SKM-1 treated with dmso at 0.1 percent for 144 hours (cell line): ENCODE data around the gene PROZ.

Experiments
- DNase-seq: peaks from one replicate; lab custom pipeline; 2025; ENCODE audit not compliant: unreplicated experiment; lab: John Stamatoyannopoulos, UW

Gene PROZ

DNA sequence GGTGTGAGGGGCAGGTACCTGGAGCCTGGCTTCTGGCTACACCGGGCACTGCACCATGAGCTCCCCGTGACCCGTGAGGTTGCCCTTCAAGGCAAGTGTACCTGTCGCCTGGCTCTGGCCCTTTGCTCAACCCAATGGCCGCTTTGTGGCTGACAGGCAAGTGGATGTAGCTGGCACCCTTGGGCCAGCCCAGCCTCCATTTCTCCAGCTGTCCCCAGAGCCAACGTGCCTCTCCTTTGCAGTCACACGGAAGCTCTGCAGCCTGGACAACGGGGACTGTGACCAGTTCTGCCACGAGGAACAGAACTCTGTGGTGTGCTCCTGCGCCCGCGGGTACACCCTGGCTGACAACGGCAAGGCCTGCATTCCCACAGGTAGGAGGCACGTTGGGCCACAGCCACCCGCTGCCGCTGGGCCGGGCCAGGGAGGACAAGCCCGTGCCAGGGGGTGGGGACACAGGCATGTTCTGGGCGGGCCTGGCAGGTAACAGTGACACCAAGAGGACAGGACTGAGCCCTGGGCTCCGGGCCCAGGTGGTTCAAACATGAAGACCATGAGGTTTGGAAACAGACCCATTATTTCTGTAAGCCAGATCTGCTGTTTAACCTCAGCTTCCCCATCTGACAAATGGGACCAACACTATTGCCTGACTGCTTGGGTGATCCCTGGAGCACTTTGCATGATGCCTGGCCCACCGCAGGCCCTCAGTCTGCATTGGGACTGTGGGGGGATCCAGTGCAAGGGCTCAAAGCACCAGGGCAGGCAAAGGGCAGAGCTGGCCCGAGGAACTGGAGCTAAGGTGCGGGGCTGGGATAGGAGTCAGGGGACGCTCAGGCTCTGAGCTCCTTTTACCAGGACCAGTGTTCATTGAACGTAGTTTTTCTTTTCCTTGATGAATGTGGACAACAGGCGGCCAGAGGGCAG is 17.5 kb upstream of the PROZ start:
- DNase-seq = no peak

DNA sequence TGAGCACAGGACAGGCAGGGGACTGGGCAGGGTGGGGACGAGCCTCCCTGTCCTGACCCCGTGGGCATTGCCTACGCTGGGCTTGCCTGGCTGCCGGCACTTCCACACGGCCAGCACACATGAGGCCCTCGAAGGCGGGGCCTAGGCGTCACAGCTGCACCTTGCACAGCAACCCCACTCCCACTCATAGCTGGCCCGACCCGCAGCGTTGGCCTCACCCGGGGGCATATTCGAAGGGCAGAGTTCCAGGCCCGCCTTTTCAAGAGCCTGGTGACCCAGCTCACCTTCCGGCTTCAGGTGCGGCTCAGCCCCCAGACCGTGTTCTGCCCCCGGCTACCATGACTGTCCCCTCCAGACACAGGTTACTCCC is 16.9 kb upstream of the PROZ start:
- DNase-seq = no peak

DNA sequence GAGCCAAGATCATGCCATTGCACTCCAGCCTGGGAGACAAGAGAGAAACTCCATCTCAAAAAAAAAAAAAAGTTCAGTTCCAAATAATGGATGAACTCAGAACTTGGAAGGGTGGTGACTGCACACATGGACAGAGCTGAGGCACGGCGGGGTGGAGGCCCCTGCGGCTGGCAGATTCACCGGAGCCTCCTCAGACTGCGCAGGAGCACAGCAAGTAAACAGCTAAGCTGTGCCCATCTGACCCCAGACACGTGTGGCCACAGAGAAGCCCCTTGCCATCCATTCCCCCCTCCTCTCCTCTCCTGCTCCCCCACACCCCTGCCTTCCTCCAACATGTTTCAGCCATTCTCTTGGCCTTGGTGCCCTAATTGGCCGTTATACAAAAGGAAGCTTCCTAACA is 15.6 kb upstream of the PROZ start:
- DNase-seq = no peak

DNA sequence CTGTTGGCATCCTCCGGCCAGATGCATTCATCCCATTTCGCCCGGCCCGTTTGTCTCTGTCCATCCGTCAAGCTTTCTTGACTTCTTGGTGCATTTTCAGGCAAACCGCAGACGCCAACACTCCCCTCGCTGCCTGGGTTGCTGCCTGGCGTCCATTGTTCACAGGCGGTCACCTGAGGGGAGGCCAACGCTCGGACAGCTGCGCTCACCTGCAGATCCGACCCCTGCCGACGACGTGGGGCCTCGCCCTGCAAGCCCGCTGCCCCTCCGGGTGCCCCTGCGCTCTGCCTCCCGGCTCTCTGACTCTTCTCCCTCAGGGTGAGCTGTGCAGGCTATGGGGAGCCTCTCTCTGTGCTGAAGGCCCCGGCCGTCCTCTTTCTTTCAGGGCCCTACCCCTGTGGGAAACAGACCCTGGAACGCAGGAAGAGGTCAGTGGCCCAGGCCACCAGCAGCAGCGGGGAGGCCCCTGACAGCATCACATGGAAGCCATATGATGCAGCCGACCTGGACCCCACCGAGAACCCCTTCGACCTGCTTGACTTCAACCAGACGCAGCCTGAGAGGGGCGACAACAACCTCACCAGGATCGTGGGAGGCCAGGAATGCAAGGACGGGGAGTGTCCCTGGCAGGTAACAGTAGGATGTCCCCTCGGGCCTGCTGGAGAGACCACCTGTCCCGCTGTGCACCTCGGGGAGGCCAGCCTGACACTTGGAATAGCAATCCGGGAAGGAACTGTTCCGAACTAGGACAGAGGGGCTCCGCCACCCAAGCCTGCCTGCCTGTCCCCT is 14.8 kb upstream of the PROZ start:
- DNase-seq = no peak

DNA sequence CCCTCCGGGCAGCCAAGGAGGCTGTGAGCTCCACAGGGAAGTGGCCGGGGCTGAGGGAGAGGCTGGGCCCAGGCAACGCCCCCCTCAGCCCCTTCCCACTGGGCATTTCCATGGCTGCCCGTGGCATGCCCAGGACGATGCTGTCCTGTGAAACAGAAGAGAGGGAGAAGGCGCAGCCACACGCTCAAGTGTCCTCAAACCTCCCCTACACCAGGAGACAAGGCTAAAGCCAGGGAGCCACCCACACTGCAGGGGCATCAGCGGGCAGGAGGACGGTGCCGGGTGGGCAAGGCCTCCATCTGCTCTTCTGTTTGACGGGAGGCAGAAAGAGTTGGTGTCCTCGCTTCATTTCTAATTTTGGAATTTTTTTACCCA is 14.2 kb upstream of the PROZ start:
- no peak for DNase-seq

DNA sequence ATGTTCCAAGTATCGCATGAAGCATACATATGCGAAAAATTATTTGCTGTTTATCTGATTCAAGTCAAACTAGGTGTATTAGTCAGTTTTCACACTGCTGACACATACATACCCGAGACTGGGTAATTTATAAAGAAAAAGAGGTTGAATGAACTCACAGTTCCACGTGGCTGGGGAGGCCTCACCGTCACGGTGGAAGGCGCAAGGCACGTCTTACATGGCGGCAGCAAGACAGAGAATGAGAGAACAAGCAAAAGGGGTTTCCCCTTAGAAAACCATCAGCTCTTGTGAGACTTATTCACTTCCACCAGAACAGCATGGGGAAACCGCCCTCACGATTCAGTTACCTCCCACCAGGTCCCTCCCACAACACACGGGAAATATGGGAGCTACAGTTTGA is 13.0 kb upstream of the PROZ start:
- no peak for DNase-seq

DNA sequence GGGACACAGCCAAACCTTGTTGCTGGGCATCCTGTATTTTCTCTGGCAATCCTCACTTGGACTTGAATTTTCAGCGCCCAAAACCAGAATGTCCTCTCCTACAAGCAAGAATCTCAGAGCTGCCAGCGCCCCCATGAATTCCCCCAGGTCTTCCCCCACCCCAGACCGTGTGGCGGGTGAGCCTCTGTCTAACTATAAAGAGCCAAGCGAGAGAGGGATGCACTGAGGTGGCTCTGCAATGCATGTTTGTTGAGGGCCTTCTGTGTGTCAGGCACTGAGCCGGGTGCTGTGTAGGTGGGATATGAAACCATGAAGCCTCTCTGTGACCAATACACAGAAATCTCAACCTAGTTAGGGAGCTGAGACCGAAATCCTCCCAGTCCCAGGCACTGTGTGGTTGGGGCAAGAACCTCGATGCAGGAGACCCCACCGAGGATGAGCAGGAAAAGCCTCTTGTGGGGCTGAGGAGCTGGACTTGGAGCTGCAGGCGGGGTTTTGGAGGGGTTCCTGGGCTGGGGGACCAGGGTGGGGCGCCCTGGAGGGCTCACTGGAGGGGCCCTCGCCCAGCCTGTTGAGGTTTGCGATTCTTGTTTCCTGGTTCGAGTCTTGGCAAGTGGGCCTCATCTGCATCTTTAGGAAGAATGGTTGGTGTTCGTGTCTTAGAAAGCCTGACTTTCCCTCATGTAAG is 12.4 kb upstream of the PROZ start:
- DNase-seq = no peak

DNA sequence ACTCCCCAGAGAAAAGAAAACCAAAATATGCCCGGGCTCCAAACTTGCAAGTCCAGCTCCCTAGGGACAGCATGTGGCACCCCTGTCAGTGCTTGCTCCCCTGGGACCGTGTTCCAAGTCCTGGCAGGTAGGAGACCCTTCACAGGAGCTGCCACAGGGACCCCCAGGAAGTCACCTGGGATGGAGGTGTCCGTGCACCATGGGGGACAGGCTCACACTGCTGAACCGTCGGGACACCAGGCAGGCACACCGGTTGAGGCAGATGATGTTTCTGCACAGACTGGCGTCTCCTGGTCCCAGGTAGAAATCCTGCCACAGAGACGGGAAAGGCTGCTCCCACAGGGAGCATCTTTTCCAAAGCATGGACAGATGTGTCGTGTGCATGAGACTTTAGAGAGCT is 11.7 kb upstream of the PROZ start:
- DNase-seq = no peak

DNA sequence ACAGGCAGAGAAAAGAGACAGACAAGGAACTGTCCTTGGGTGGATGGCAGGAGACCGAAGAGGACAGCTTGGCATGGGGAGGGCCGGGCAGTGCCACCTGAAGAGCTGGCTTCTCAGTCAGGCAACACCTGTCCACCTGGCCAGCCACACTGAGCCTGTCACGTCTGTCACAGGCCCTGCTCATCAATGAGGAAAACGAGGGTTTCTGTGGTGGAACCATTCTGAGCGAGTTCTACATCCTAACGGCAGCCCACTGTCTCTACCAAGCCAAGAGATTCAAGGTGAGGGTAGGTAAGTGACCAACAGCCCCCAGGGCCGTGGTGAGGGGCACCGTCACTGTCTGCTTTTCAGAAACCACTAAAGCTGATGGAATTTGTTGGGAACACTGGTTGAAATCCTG is 11.2 kb upstream of the PROZ start:
- DNase-seq = no peak

DNA sequence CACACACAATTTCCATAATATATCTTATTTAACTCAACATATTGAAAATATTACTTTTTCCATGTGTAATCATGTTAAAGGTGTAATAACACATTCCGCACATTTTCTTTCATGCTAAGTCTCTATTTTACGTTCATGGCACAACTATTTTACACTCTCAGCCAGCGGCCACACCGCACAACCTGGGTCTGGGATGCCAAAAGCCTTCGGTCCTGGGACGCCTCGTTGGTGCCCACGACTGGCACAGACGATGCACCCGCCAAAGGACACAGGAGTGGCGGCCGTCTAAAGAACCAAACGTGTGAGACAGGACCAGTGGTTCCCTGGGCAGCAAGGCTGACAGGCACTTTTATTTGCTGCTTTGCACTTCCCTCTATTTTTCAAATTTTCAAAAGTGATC is 10.0 kb upstream of the PROZ start:
- no peak for DNase-seq

DNA sequence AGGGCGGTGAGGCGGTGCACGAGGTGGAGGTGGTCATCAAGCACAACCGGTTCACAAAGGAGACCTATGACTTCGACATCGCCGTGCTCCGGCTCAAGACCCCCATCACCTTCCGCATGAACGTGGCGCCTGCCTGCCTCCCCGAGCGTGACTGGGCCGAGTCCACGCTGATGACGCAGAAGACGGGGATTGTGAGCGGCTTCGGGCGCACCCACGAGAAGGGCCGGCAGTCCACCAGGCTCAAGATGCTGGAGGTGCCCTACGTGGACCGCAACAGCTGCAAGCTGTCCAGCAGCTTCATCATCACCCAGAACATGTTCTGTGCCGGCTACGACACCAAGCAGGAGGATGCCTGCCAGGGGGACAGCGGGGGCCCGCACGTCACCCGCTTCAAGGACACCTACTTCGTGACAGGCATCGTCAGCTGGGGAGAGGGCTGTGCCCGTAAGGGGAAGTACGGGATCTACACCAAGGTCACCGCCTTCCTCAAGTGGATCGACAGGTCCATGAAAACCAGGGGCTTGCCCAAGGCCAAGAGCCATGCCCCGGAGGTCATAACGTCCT is 9.4 kb upstream of the PROZ start:
- no peak for DNase-seq

DNA sequence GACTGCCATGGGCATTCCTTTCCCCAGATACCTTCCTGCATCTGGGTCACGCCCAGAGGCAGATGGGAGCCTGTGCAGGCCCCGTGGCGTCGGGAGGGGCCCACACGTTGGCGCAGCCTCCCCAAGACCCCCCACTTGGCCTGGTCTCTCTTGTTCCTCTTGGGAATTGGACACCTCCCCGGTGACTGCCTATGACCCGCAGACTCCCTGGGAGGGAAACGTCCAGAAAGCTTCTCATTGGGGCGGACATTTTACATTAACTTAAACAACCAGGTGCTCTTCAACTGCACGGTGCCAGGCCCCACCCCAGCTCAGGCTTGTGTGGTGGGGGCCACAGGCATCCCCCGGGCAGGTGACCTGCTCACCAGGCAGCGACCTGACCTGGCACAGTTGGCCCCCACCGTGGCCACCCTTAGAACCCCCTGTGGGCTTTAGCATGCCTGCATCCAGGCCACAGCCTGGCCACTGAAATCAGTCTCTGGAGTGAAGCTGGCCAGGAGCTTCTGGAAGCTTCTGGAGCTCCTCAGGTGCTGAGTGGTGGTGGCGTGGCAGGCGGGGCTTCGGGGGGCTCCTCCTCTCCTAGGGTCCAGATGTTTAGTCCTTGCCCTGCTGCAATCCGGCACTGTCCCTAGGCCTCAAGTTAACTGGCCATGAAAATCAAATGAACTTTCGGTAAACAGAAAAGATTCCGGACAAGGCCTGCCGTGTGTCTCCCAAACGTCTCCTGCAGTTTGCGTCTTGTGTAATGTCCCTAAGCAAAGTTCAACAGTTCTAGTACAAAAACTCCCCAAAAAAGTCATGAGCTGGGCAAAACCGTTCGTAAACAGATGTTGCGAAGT is 8.5 kb upstream of the PROZ start:
- no peak for DNase-seq

DNA sequence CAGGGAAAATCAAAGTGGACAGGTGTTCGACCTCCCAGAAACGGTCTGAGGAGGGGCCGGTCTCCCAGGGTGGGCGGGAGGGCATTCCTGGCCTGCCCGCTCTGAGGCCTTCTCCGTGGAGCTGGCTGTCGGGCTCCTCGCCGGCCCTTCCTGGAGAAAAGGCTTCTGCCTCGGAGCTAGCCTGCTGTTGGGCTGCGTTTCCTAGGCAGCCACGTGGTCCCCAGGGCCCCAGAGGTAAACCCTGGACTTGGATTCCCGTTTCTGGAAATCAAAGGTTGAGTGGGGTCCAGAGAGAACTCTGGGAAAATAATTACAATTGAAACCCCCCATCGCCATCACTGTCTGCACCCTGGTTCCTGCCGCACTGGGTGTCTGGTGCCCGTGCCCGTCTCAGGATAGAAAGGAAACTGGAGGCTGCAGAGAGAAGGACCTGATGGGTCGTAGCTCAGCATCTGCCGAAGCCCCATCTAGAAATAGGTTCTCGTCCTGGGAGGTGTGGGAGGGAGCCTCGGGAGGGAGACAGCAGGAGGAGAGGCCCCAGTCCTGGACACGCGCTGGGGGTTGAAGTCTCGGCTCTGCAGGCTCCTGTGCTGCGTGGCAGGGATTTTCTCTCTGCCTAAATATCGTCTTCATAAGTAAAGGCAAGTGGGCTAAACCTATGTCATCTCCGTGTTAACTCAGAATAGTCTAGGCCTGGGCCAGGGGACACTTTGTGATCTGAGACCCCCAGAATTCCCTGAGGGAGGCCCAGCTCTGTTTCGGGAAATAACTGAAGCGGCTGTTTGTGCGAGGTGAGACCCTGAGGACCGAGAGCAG is 7.7 kb upstream of the PROZ start:
- DNase-seq = no peak

DNA sequence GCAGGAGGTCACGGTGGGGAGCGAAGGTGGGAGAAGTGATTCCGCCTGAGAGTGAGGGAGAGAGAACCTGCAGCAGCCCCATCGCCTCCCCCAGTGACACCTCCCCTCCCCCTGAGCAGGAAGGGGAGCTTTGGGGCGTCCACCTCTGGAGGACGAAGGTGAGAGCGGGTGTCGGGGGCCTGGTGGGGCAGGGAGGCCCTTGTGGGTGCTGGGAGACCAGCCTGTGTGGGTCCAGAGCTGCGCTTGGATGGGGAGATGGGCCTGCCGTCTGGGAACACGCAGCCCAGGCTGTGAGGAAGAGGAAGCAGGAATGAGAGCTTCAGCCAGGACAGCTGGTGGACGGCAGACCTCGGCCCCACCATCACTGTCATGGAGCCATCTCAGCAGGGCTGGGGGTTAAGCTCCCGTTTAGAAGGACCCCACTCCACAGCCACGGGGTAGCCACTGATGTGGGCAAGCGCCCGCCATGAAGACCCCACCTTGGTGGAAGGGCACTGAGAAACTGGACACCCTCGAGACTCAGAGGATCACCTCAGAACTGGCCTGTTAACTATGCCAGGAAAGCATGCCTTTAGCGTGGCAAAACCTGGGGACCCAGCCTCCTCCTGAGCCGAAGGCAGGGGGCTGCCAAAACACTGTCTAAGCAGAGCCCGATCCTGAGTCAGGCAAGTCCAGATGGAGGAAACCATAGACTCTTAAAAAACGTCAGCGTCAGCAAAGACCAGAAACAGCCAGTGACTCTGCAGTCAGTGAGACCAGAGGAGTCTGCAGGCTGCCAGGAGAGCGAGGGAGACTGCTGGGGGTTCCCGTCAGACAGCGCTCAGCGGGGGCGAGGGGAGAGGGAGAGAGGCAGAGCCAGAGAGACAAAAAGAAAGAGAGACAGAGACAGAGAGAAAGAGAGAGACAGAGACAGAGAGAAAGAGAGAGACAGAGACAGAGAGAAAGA is 6.4 kb upstream of the PROZ start:
- DNase-seq = no peak

DNA sequence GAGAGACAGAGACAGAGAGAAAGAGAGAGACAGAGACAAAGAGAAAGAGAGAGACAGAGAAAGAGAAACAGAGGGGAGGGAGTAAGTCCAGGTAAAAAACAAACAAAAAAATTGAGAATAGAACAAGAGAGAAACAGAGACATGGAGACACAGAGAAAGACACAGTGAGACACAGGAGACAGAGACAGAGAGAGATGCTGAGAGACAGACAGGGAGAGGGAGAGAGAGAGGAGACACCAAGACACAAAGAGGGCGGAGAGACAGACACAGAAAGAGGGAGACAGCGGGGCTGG is 5.8 kb upstream of the PROZ start:
- no peak for DNase-seq

DNA sequence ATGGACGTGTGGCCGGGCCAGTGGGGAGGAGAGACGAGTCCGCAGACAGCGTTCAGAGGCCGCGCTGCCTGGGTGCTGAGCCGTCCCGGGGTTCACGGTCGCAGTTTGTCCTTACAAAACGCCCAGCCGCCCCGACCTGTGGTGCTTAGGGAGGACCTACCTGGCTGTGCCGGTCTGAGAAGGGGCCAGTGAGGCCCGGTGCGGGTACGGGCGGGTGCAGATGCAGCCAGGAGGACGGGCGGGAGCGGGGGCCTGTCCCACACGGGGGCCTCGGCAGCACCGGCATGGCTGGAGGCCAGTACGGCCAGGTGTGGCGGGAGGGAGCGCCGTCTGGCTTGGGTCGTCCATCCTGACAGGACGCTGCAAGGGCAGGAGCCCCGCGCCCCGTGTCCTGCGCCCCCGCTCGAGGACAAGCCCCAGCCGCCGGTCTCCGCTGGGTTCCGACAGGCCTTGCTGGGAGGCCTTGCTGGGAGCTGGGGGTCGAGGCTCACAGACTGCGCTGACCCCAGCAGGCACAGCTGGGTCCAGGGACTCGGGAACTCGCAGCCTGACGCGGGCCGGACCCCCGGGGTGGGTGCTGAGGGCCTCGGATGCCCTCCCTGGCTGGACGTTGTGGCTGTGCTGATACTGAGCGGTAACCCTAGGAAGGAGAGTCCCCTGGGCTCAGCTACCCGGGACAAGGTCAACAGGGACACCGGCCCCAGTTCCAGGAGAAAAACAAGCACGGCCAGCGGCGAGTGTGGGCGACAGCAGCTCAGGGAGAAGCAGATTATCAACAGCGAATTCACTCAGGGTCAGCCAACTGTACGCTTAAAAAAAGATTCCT is 5.3 kb upstream of the PROZ start:
- DNase-seq = no peak

DNA sequence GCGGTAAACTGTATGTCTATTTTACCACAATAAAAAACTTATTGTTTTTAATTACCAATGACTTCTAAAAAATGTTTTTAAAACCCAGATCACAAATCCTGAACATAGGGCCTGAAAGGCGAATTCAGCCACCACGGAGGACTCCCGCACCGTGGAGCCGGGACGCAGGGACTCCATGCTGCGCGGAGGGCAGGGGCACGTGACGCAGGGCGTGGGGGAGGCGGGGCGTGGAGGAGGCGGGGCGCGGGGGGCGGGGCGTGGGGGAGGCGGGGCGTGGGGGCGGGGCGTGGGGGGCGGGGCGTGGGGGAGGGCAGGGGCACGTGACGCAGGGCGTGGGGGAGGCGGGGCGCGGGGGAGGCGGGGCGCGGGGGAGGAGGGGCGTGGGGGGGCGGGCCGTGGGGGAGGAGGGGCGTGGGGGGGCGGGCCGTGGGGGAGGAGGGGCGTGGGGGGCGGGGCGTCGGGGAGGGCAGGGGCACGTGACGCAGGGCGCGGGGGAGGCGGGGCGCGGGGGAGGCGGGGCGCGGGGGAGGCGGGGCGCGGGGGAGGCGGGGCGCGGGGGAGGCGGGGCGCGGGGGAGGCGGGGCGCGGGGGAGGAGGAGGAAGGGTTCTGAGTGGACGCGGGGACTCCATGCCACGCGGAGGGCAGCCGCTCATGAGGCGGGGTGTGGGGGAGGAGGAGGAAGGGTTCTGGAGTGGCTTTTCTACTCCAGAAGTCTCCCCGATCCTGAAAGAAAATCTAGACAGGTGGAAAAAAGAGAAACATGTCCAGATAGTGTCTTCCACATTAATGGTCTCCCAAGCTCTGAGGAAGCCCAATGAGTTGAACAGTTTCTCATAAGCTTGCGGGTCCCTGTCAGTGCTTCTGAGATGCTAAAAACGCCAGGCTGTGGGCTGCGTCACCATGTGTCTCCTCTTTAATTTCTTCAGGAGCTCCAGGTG is 4.4 kb upstream of the PROZ start:
- peak; percentile 21 for DNase-seq
